ENCODE measurements around the gene MAGEC1.
"Not testable (repeated sequence)": the region's sequence is repeated elsewhere in the genome, so short reads cannot be mapped to it uniquely, and the experiment has no call there.

The MAGEC1 gene

GRCh38 chrX:141903400-141904155 lies at the start of gene MAGEC1:
TSS of gene MAGEC1 (plus strand) at chrX:141903894. CDS start at chrX:141905073, 1,179 bp downstream.
- DNase-seq = no peak

GRCh38 chrX:141857479-141857878 lies 46.2 kb upstream of the MAGEC1 start:
- no peak for DNase-seq

- DNase-seq = no peak
Observed at GRCh38 chrX:141879616-141880015, 24.1 kb upstream of the MAGEC1 start.

GRCh38 chrX:141888811-141889210 lies 14.9 kb upstream of the MAGEC1 start:
- DNase-seq = not testable (repeated sequence)

- no peak for DNase-seq
Observed at GRCh38 chrX:141894733-141895132, 9.0 kb upstream of the MAGEC1 start.

- DNase-seq = no peak
Observed at GRCh38 chrX:141897690-141898089, 6.0 kb upstream of the MAGEC1 start.

- no peak for DNase-seq
Observed at GRCh38 chrX:141902366-141902765, 1.3 kb upstream of the MAGEC1 start.

GRCh38 chrX:141904262-141904661 lies 568 bp downstream of the MAGEC1 start:
- no peak for DNase-seq

GRCh38 chrX:141917801-141918200 lies 14.1 kb downstream of the MAGEC1 start:
- DNase-seq = no peak

GRCh38 chrX:141924293-141924692 lies 20.6 kb downstream of the MAGEC1 start:
- no peak for DNase-seq

GRCh38 chrX:141928432-141928831 lies 24.7 kb downstream of the MAGEC1 start:
- DNase-seq = no peak

GRCh38 chrX:141934059-141934641 lies 30.5 kb downstream of the MAGEC1 start:
- DNase-seq = no peak

GRCh38 chrX:141935645-141936044 lies 32.0 kb downstream of the MAGEC1 start:
- DNase-seq = no peak

GRCh38 chrX:141936080-141936479 lies 32.4 kb downstream of the MAGEC1 start:
- no peak for DNase-seq

- DNase-seq = no peak
Observed at GRCh38 chrX:141941234-141941633, 37.5 kb downstream of the MAGEC1 start.

- no peak for DNase-seq
Observed at GRCh38 chrX:141945426-141945825, 41.7 kb downstream of the MAGEC1 start.

GRCh38 chrX:141947350-141947749 lies 43.7 kb downstream of the MAGEC1 start:
- no peak for DNase-seq

GRCh38 chrX:141952603-141953002 lies 48.9 kb downstream of the MAGEC1 start:
- DNase-seq = no peak

- no peak for DNase-seq
Observed at GRCh38 chrX:141958675-141959074, 55.0 kb downstream of the MAGEC1 start.
